MCF 10A (cell line): ENCODE measurements around the gene ADAM12. TPM values are rescaled to one million over a fixed set of nuclear protein-coding genes. Genes with fewer than 3 reads are reported as not detected.

ENCODE experiments used
- BruUV-seq: library from RNA; stranded (reverse); fragments of 400-500 nt; replicated peaks from 2 replicates; lab custom pipeline; 2021; lab: Mats Ljungman, UMichigan
- CTCF ChIA-PET: fragments of 300-600 bp; sonication (Branson Sonifier 250); formaldehyde crosslinking; extraction: SDS; loops from one replicate; lab custom pipeline; 2021; ENCODE audit warnings: antibody characterized with exemption, inconsistent platforms; lab: Yijun Ruan, JAX
- POLR2A ChIA-PET: fragments of 300-600, 350-650 bp; sonication (Branson Sonifier 250); formaldehyde crosslinking; extraction: SDS; loops from one replicate; lab custom pipeline; 2020; ENCODE audit warnings: antibody characterized with exemption, inconsistent platforms; lab: Yijun Ruan, JAX
- DNase-seq: peaks from one replicate; pipeline ENCODE4 v3.0.0-alpha.2; 2018; ENCODE audit not compliant: unreplicated experiment
- H3K27ac Mint-ChIP-seq: one replicate; pipeline ENCODE4 v1.8.0; 2022; ENCODE audit warnings: mild to moderate bottlenecking, low read depth, mixed read lengths; ENCODE audit not compliant: unreplicated experiment
- H3K27me3 Mint-ChIP-seq: one replicate; pipeline ENCODE4 v1.8.0; 2022; ENCODE audit warnings: mixed read lengths; ENCODE audit not compliant: insufficient read depth, unreplicated experiment
- H3K36me3 Mint-ChIP-seq: one replicate; pipeline ENCODE4 v1.8.0; 2022; ENCODE audit warnings: mild to moderate bottlenecking, moderate library complexity, mixed read lengths; ENCODE audit not compliant: insufficient read depth, unreplicated experiment
- H3K4me1 Mint-ChIP-seq: one replicate; pipeline ENCODE4 v1.8.0; 2022; ENCODE audit warnings: mixed read lengths; ENCODE audit not compliant: insufficient read depth, unreplicated experiment
- H3K4me3 Mint-ChIP-seq: one replicate; pipeline ENCODE4 v1.8.0; 2022; ENCODE audit warnings: mild to moderate bottlenecking, moderate library complexity, mixed read lengths; ENCODE audit not compliant: unreplicated experiment
- H3K9me3 Mint-ChIP-seq: one replicate; pipeline ENCODE4 v1.8.0; 2022; ENCODE audit warnings: mixed read lengths; ENCODE audit not compliant: unreplicated experiment
- intact Hi-C: fragments of 100-400 bp; cut with micrococcal nuclease; formaldehyde crosslinking; loops from 2 replicates; pipeline ENCODE4 v1.14.1; 2022
- total RNA-seq: library from RNA; stranded (reverse); gene quantifications from 2 replicates; pipeline ENCODE4 v1.2.3, GENCODE V29; 2022
- TF ChIP-seq, protein P1 (sequence below): fragments of 200-600 bp; IDR thresholded peaks from one replicate; pipeline ENCODE4 v1.8.0; 2022; ENCODE audit warnings: antibody characterized with exemption, mild to moderate bottlenecking; ENCODE audit not compliant: unreplicated experiment

ADAM12 gene
- total RNA-seq, 1 experiment from 2014 or later = 2.2 TPM

- DNase-seq = peak; percentile 97
- TF ChIP-seq, protein P1, sequence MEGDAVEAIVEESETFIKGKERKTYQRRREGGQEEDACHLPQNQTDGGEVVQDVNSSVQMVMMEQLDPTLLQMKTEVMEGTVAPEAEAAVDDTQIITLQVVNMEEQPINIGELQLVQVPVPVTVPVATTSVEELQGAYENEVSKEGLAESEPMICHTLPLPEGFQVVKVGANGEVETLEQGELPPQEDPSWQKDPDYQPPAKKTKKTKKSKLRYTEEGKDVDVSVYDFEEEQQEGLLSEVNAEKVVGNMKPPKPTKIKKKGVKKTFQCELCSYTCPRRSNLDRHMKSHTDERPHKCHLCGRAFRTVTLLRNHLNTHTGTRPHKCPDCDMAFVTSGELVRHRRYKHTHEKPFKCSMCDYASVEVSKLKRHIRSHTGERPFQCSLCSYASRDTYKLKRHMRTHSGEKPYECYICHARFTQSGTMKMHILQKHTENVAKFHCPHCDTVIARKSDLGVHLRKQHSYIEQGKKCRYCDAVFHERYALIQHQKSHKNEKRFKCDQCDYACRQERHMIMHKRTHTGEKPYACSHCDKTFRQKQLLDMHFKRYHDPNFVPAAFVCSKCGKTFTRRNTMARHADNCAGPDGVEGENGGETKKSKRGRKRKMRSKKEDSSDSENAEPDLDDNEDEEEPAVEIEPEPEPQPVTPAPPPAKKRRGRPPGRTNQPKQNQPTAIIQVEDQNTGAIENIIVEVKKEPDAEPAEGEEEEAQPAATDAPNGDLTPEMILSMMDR = no peak
- BruUV-seq = no TSS peak
- H3K27me3 Mint-ChIP-seq = no peaks in the 10 kb centered on the region
- ChIA-PET POLR2A (no interaction called here), CTCF (no interaction called here)
- H3K4me3 Mint-ChIP-seq = peak overlapping the region; percentile 45
- peaks cover 8% of the 10 kb centered on the region for H3K9me3 Mint-ChIP-seq
- intact Hi-C loops = loop anchor here (2.0 kb wide), 1 partner anchor 47 kb away; no protein-coding TSS in a partner anchor
- peak overlapping the region; percentile 72 for H3K27ac Mint-ChIP-seq
- H3K4me1 Mint-ChIP-seq = peaks cover 7% of the 10 kb centered on the region
- no peaks in the 10 kb centered on the region for H3K36me3 Mint-ChIP-seq
These were observed 188.9 kb downstream of the ADAM12 start for GRCh38 chr10:126199221-126199998.

DNA sequence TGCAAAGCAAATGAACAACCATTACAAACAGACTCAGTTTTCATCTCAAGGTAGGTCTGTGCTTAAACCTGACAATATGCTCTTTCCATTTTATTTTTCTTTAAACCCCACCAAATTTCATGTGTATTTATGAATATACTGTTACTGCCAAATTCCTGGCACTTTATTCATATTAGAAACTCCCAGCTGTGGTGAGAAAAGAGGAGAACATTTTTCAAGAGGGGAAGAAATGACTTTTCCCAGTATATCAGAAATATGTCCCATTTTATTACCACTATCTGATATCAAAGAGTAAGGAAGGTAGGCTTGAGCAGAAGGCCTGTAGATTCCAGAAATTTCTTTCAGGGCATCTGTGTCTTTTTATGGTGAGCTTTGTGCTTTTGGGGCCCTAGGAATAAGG lies 189.6 kb downstream of the ADAM12 start:
- H3K4me1 Mint-ChIP-seq = peaks cover 7% of the 10 kb centered on the region
- H3K27me3 Mint-ChIP-seq = no peaks in the 10 kb centered on the region
- no peaks in the 10 kb centered on the region for H3K36me3 Mint-ChIP-seq
- peak overlapping the region; percentile 45 for H3K4me3 Mint-ChIP-seq
- DNase-seq = no peak
- no TSS peak for BruUV-seq
- intact Hi-C loops = loop anchor here (2.0 kb wide), 1 partner anchor 48 kb away; no protein-coding TSS in a partner anchor
- TF ChIP-seq, protein P1 = no peak
- no peak overlapping the region for H3K27ac Mint-ChIP-seq
- H3K9me3 Mint-ChIP-seq = peaks cover 8% of the 10 kb centered on the region
- ChIA-PET POLR2A (no interaction called here), CTCF (interaction anchor here (0.6 kb wide), 1 partner anchor 11 kb away, joined by 3 read pairs; no protein-coding TSS in a partner anchor)

DNA sequence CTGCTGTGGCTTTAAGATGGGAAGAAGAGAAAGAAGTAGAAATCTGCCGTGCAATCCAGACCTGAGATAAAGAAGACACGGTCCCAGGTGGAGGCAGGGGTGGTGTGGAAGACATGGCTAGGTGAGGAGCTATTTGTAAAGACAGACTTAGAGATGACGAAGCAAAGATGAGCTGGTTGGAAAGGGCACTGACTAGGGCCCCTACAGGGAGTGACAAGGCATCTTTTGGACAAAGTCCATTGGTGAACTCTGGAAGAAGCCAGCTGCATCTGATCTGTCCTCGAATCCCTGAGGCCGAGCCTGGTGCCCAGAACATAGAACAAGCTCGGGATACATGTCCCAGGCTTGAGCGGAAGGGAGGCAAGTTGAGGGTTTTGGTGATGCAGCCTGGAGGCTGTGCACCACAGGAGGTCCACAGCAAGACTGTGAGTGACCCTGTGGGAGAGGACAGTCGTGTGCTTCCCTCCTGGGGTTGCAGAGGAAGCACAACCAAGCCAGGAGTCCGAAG lies 191.2 kb downstream of the ADAM12 start:
- BruUV-seq = no TSS peak
- Mint-ChIP-seq H3K9me3 (peaks cover 8% of the 10 kb centered on the region), H3K27me3 (no peaks in the 10 kb centered on the region), H3K4me3 (no peak overlapping the region), H3K4me1 (peaks cover 7% of the 10 kb centered on the region), H3K36me3 (no peaks in the 10 kb centered on the region), H3K27ac (no peak overlapping the region)
- ChIA-PET CTCF (no interaction called here), POLR2A (no interaction called here)
- TF ChIP-seq, protein P1 = no peak
- no peak for DNase-seq
- intact Hi-C loops = no loop called here

- H3K36me3 Mint-ChIP-seq = no peaks in the 10 kb centered on the region
- peaks cover 5% of the 10 kb centered on the region for H3K9me3 Mint-ChIP-seq
- peaks cover 7% of the 10 kb centered on the region for H3K4me1 Mint-ChIP-seq
- ChIA-PET CTCF (no interaction called here), POLR2A (no interaction called here)
- BruUV-seq = no TSS peak
- H3K27ac Mint-ChIP-seq = no peak overlapping the region
- intact Hi-C loops = no loop called here
- no peaks in the 10 kb centered on the region for H3K27me3 Mint-ChIP-seq
- no peak for DNase-seq
- H3K4me3 Mint-ChIP-seq = no peak overlapping the region
- TF ChIP-seq, protein P1 = no peak
These were observed 192.0 kb downstream of the ADAM12 start for GRCh38 chr10:126196281-126196680.
